GM12872 (cell line): ENCODE measurements around the gene SEMA3C.

Experiments
- CTCF ChIP-seq: IDR thresholded peaks from 3 replicates; pipeline ENCODE4 v1.5.1; 2011; ENCODE audit warnings: low read depth, mild to moderate bottlenecking, low read length, moderate library complexity; ENCODE audit not compliant: insufficient read depth

SEMA3C gene

GRCh38 chr7:80907612-80908011 lies 11.2 kb downstream of the SEMA3C start:
- no peak for TF ChIP-seq CTCF

- no peak for TF ChIP-seq CTCF
These were observed 11.7 kb downstream of the SEMA3C start for GRCh38 chr7:80907141-80907601.

- no peak for TF ChIP-seq CTCF
These were observed 13.5 kb downstream of the SEMA3C start for GRCh38 chr7:80905334-80905733.

GRCh38 chr7:80902716-80903308 lies 16.0 kb downstream of the SEMA3C start:
- TF ChIP-seq CTCF = no peak

- no peak for TF ChIP-seq CTCF
These were observed 16.8 kb downstream of the SEMA3C start for GRCh38 chr7:80902019-80902418.

- TF ChIP-seq CTCF = no peak
These were observed 18.0 kb downstream of the SEMA3C start for GRCh38 chr7:80900583-80901576.

GRCh38 chr7:80896906-80897598 lies 21.8 kb downstream of the SEMA3C start:
- TF ChIP-seq CTCF = no peak
